GM18907 (cell line): ENCODE results near the gene DHCR7.
"Not testable (repeated sequence)": the region's sequence is repeated elsewhere in the genome, so short reads cannot be mapped to it uniquely, and the experiment has no call there.

Experiments used
- ATAC-seq: cut with Tn5 transposase; IDR thresholded peaks from one replicate; pipeline ENCODE4 v1.9.1; 2021; ENCODE audit warnings: mild to moderate bottlenecking, moderate library complexity; ENCODE audit not compliant: unreplicated experiment

DHCR7 gene

GRCh38 chr11:71442123-71442522 lies 6.1 kb downstream of the DHCR7 start:
- no peak for ATAC-seq

- no peak for ATAC-seq
Observed at GRCh38 chr11:71441251-71441650, 6.9 kb downstream of the DHCR7 start.

GRCh38 chr11:71440021-71440755 lies 8.0 kb downstream of the DHCR7 start:
- ATAC-seq: no peak

GRCh38 chr11:71438650-71439049 lies 9.5 kb downstream of the DHCR7 start:
- no peak for ATAC-seq

GRCh38 chr11:71437879-71438278 lies 10.3 kb downstream of the DHCR7 start:
- ATAC-seq: no peak

- no peak for ATAC-seq
Observed at GRCh38 chr11:71437399-71437798, 10.8 kb downstream of the DHCR7 start.

GRCh38 chr11:71436861-71437260 lies 11.3 kb downstream of the DHCR7 start:
- ATAC-seq: no peak

GRCh38 chr11:71435278-71435951 lies 12.8 kb downstream of the DHCR7 start:
- ATAC-seq: no peak

GRCh38 chr11:71434576-71435130 lies 13.5 kb downstream of the DHCR7 start:
- no peak for ATAC-seq

GRCh38 chr11:71433648-71434450 lies 14.3 kb downstream of the DHCR7 start:
- no peak for ATAC-seq

- no peak for ATAC-seq
Observed at GRCh38 chr11:71432761-71433647, 15.2 kb downstream of the DHCR7 start.

- no peak for ATAC-seq
Observed at GRCh38 chr11:71431271-71431670, 16.9 kb downstream of the DHCR7 start.

GRCh38 chr11:71430166-71430565 lies 18.0 kb downstream of the DHCR7 start:
- ATAC-seq: no peak

GRCh38 chr11:71429701-71430100 lies 18.5 kb downstream of the DHCR7 start:
- ATAC-seq: no peak

- no peak for ATAC-seq
Observed at GRCh38 chr11:71428861-71429435, 19.2 kb downstream of the DHCR7 start.

GRCh38 chr11:71426413-71426812 lies 21.8 kb downstream of the DHCR7 start:
- ATAC-seq: no peak

GRCh38 chr11:71425860-71426259 lies 22.3 kb downstream of the DHCR7 start:
- ATAC-seq: no peak

GRCh38 chr11:71425409-71425808 lies 22.8 kb downstream of the DHCR7 start:
- no peak for ATAC-seq

GRCh38 chr11:71423181-71423790 lies 24.9 kb downstream of the DHCR7 start:
- no peak for ATAC-seq

- ATAC-seq: not testable (repeated sequence)
Observed at GRCh38 chr11:71422318-71422717, 25.9 kb downstream of the DHCR7 start.
